Liver (tissue), 9 donors: ENCODE results near the gene CHD5. TPM values are rescaled to one million over a fixed set of nuclear protein-coding genes. Genes with fewer than 3 reads are reported as not detected.

Source experiments
- DNase-seq: peaks from one replicate; pipeline ENCODE4 v3.0.0-alpha.2; 2017; ENCODE audit warnings: low spot score
- H3K27ac ChIP-seq, 2 donors: one replicate each; pipeline ENCODE4 v1.7.0; 2013; ENCODE audit warnings: inconsistent platforms in 2 of 2, low read length in 2 of 2, control low read depth in 1 of 2, low read depth in 1 of 2, mild to moderate bottlenecking in 1 of 2
- H3K27me3 ChIP-seq, 4 donors: one replicate each; pipeline versions ENCODE4 v1.6.1 to v1.7.0; 2013; ENCODE audit warnings: low read length in 3 of 4, inconsistent platforms in 1 of 4, mild to moderate bottlenecking in 1 of 4, moderate library complexity in 1 of 4; ENCODE audit not compliant: control insufficient read depth in 4 of 4, insufficient read depth in 4 of 4
- H3K36me3 ChIP-seq, 4 donors: one replicate each; pipeline versions ENCODE4 v1.6.1 to v1.7.0; 2013; ENCODE audit warnings: low read length in 3 of 4, mild to moderate bottlenecking in 3 of 4, low read depth in 1 of 4, moderate library complexity in 1 of 4; ENCODE audit not compliant: control insufficient read depth in 4 of 4, insufficient read depth in 3 of 4
- H3K4me1 ChIP-seq, 4 donors: one replicate each; pipeline versions ENCODE4 v1.6.1 to v1.7.0; 2013; ENCODE audit warnings: low read length in 3 of 4, mild to moderate bottlenecking in 3 of 4, moderate library complexity in 1 of 4; ENCODE audit not compliant: control insufficient read depth in 4 of 4, insufficient read depth in 4 of 4
- H3K4me3 ChIP-seq, 3 donors: one replicate each; pipeline versions ENCODE4 v1.6.1 to v1.7.0; 2013; ENCODE audit warnings: low read length in 3 of 3, control low read depth in 1 of 3, low read depth in 1 of 3, mild to moderate bottlenecking in 1 of 3
- H3K9ac ChIP-seq, 2 donors: one replicate each; pipeline ENCODE4 v1.7.0; 2013; ENCODE audit warnings: low read length in 2 of 2, mild to moderate bottlenecking in 2 of 2, moderate library complexity in 2 of 2, control low read depth in 1 of 2, low read depth in 1 of 2
- H3K9me3 ChIP-seq, 4 donors: one replicate each; pipeline versions ENCODE4 v1.6.1 to v1.7.0; 2013; ENCODE audit warnings: low read length in 3 of 4; ENCODE audit not compliant: control insufficient read depth in 4 of 4
- ATF3 ChIP-seq: IDR thresholded peaks from 2 replicates; pipeline ENCODE4 v1.6.1; 2016; ENCODE audit warnings: antibody characterized with exemption
- CTCF ChIP-seq: fragments of 150-350 bp; IDR thresholded peaks from 2 replicates; pipeline ENCODE4 v1.5.1; 2017; ENCODE audit warnings: improper control_type of control experiment, low read depth, low read length; ENCODE audit not compliant: missing input control
- EGR1 ChIP-seq, 2 donors: IDR thresholded peaks; 2 replicates each; pipeline ENCODE4 v1.6.1; 2016 to 2018; ENCODE audit warnings: antibody characterized with exemption in 2 of 2, low read depth in 2 of 2
- FOXA2 ChIP-seq: IDR thresholded peaks from 2 replicates; pipeline ENCODE4 v1.6.1; 2016; ENCODE audit warnings: antibody characterized with exemption
- GABPA ChIP-seq, 2 donors: IDR thresholded peaks in 1 of 2; conservative IDR thresholded peaks in 1 of 2; 2 replicates each; pipeline ENCODE4 v1.6.1; 2016; ENCODE audit warnings: antibody characterized with exemption in 2 of 2, mild to moderate bottlenecking in 1 of 2, moderate library complexity in 1 of 2
- HNF4A ChIP-seq, 2 donors: conservative IDR thresholded peaks; 2 replicates each; pipeline ENCODE4 v1.6.1; 2016; ENCODE audit warnings: antibody characterized with exemption in 2 of 2, mild to moderate bottlenecking in 2 of 2
- HNF4G ChIP-seq: IDR thresholded peaks from 2 replicates; pipeline ENCODE4 v1.6.1; 2016; ENCODE audit warnings: antibody characterized with exemption
- JUND ChIP-seq, 2 donors: IDR thresholded peaks; 2 replicates each; pipeline ENCODE4 v1.6.1; 2016; ENCODE audit warnings: antibody characterized with exemption in 2 of 2
- MAX ChIP-seq: IDR thresholded peaks from 2 replicates; pipeline ENCODE4 v1.6.1; 2016; ENCODE audit warnings: antibody characterized with exemption
- NR2F2 ChIP-seq: IDR thresholded peaks from 2 replicates; pipeline ENCODE4 v1.6.1; 2016; ENCODE audit warnings: antibody characterized with exemption
- RAD21 ChIP-seq, 2 donors: IDR thresholded peaks; 2 replicates each; pipeline ENCODE4 v1.6.1; 2016; ENCODE audit warnings: antibody characterized with exemption in 2 of 2, mild to moderate bottlenecking in 2 of 2
- REST ChIP-seq: IDR thresholded peaks from 2 replicates; pipeline ENCODE4 v1.6.1; 2016; ENCODE audit warnings: antibody characterized with exemption, mild to moderate bottlenecking
- SP1 ChIP-seq: IDR thresholded peaks from 2 replicates; pipeline ENCODE4 v1.6.1; 2018; ENCODE audit warnings: antibody characterized with exemption, mild to moderate bottlenecking
- TAF1 ChIP-seq: conservative IDR thresholded peaks from 2 replicates; pipeline ENCODE4 v1.6.1; 2016; ENCODE audit warnings: antibody characterized with exemption, mild to moderate bottlenecking
- ZBTB33 ChIP-seq: IDR thresholded peaks from 2 replicates; pipeline ENCODE4 v1.6.1; 2016; ENCODE audit warnings: antibody characterized with exemption
- WGBS: extraction: QIAGEN DNeasy Blood & Tissue Kit; methylation state at CpG from one replicate; pipeline ENCODE4 v1.1.7; 2013; 5-methylcytosine and 5-hydroxymethylcytosine counted together
- polyA plus RNA-seq, 2 donors: library from polyadenylated mRNA; stranded (reverse) in 1 of 2; unstranded in 1 of 2; fragments of 200-250 nt in 1 of 2; fragments of >200 nt in 1 of 2; fragmentation: Nextera tagmentation in 1 of 2; extraction: Ambion mirVana in 1 of 2; gene quantifications; one replicate each; pipeline versions ENCODE4 v1.2.1 to v1.2.3, GENCODE V29; 2013 to 2015
- total RNA-seq, 2 donors: library from RNA; depleted of rRNA; stranded (reverse); fragments of >200 nt; gene quantifications; one replicate each; pipeline ENCODE4 v1.2.3, GENCODE V29; 2014
- donor health status: healthy.
- donor health status: healthy.
- donor health status: healthy.
- donor health status: healthy.
- donor health status: healthy.

Gene CHD5
- total and polyA plus RNA-seq, 4 donors, result under 0.01 to 0.08 TPM; not detected in 2

GRCh38 chr1:6126028-6126427, 54.1 kb downstream of the CHD5 start:
- TF ChIP-seq REST (no peak), ATF3 (no peak), EGR1 (IDR thresholded peaks at IDR 0.05; ENCODE audit: low read depth in 2 of 2) (no peak), MAX (no peak), ZBTB33 (no peak), RAD21 (IDR thresholded peaks at IDR 0.05) (no peak), CTCF (no peak), TAF1 (no peak), FOXA2 (no peak), JUND (IDR thresholded peaks at IDR 0.05) (no peak)
- 83% methylated on average over 13 of the region's 13 CpGs for WGBS
- no peak overlapping the region for H3K9ac ChIP-seq
- H3K9me3 ChIP-seq, result no peaks in the 10 kb centered on the region
- DNase-seq, result no peak
- no peaks in the 10 kb centered on the region for H3K36me3 ChIP-seq
- peaks cover 0 to 4% (median 1%) of the 10 kb centered on the region in 4 donors for H3K27me3 ChIP-seq
- peaks cover 0 to 3% (median 0%) of the 10 kb centered on the region in 4 donors for H3K4me1 ChIP-seq
- H3K4me3 ChIP-seq, result no peak overlapping the region
- H3K27ac ChIP-seq, result no peak overlapping the region

GRCh38 chr1:6125366-6125765, 54.8 kb downstream of the CHD5 start:
- 75% methylated on average over 15 of the region's 15 CpGs for WGBS
- Histone ChIP-seq H3K27me3 (peaks cover 0 to 4% (median 1%) of the 10 kb centered on the region in 4 donors), H3K4me1 (peaks cover 0 to 3% (median 0%) of the 10 kb centered on the region in 4 donors), H3K27ac (no peak overlapping the region), H3K9me3 (no peaks in the 10 kb centered on the region), H3K36me3 (no peaks in the 10 kb centered on the region), H3K9ac (no peak overlapping the region), H3K4me3 (no peak overlapping the region)
- no peak for DNase-seq
- TF ChIP-seq CTCF (no peak), JUND (IDR thresholded peaks at IDR 0.05) (no peak), GABPA (IDR thresholded peaks at IDR 0.05 in 1 of 2, conservative IDR thresholded peaks at IDR 0.05 in 1 of 2) (no peak), HNF4A (conservative IDR thresholded peaks at IDR 0.05) (no peak), NR2F2 (no peak), RAD21 (IDR thresholded peaks at IDR 0.05) (no peak), SP1 (no peak), FOXA2 (no peak), HNF4G (no peak), ZBTB33 (no peak), REST (no peak)
